Liver (tissue), 3 donors: ENCODE results near the gene POLR3H.

Experiments used
- ATF3 ChIP-seq: IDR thresholded peaks from 2 replicates; pipeline ENCODE4 v1.6.1; 2016; ENCODE audit warnings: antibody characterized with exemption
- CTCF ChIP-seq: fragments of 150-350 bp; IDR thresholded peaks from 2 replicates; pipeline ENCODE4 v1.5.1; 2017; ENCODE audit warnings: improper control_type of control experiment, low read depth, low read length; ENCODE audit not compliant: missing input control
- GABPA ChIP-seq, 2 donors: IDR thresholded peaks in 1 of 2; conservative IDR thresholded peaks in 1 of 2; 2 replicates each; pipeline ENCODE4 v1.6.1; 2016; ENCODE audit warnings: antibody characterized with exemption in 2 of 2, mild to moderate bottlenecking in 1 of 2, moderate library complexity in 1 of 2
- HNF4G ChIP-seq: IDR thresholded peaks from 2 replicates; pipeline ENCODE4 v1.6.1; 2016; ENCODE audit warnings: antibody characterized with exemption
- JUND ChIP-seq, 2 donors: IDR thresholded peaks; 2 replicates each; pipeline ENCODE4 v1.6.1; 2016; ENCODE audit warnings: antibody characterized with exemption in 2 of 2
- MAX ChIP-seq: IDR thresholded peaks from 2 replicates; pipeline ENCODE4 v1.6.1; 2016; ENCODE audit warnings: antibody characterized with exemption
- NR2F2 ChIP-seq: IDR thresholded peaks from 2 replicates; pipeline ENCODE4 v1.6.1; 2016; ENCODE audit warnings: antibody characterized with exemption
- RAD21 ChIP-seq, 2 donors: IDR thresholded peaks; 2 replicates each; pipeline ENCODE4 v1.6.1; 2016; ENCODE audit warnings: antibody characterized with exemption in 2 of 2, mild to moderate bottlenecking in 2 of 2
- REST ChIP-seq: IDR thresholded peaks from 2 replicates; pipeline ENCODE4 v1.6.1; 2016; ENCODE audit warnings: antibody characterized with exemption, mild to moderate bottlenecking
- SP1 ChIP-seq: IDR thresholded peaks from 2 replicates; pipeline ENCODE4 v1.6.1; 2018; ENCODE audit warnings: antibody characterized with exemption, mild to moderate bottlenecking
- TAF1 ChIP-seq: conservative IDR thresholded peaks from 2 replicates; pipeline ENCODE4 v1.6.1; 2016; ENCODE audit warnings: antibody characterized with exemption, mild to moderate bottlenecking
- YY1 ChIP-seq: IDR thresholded peaks from 2 replicates; pipeline ENCODE4 v1.6.1; 2016; ENCODE audit warnings: antibody characterized with exemption, mild to moderate bottlenecking
- ZBTB33 ChIP-seq: IDR thresholded peaks from 2 replicates; pipeline ENCODE4 v1.6.1; 2016; ENCODE audit warnings: antibody characterized with exemption
- donor health status: healthy.
- donor health status: healthy.

- TF ChIP-seq JUND (IDR thresholded peaks at IDR 0.05) = no peak
- no peak for TF ChIP-seq CTCF
- TF ChIP-seq ATF3 = no peak
- TF ChIP-seq SP1 = no peak
- TF ChIP-seq HNF4G = no peak
- no peak for TF ChIP-seq YY1
- TF ChIP-seq NR2F2 = no peak
- no peak for TF ChIP-seq ZBTB33
- TF ChIP-seq RAD21 (IDR thresholded peaks at IDR 0.05) = no peak
- TF ChIP-seq REST = no peak
- no peak for TF ChIP-seq TAF1
- TF ChIP-seq GABPA (IDR thresholded peaks at IDR 0.05 in 1 of 2, conservative IDR thresholded peaks at IDR 0.05 in 1 of 2) = no peak
- TF ChIP-seq MAX = no peak
These were observed 36.8 kb downstream of the POLR3H start for GRCh38 chr22:41507330-41508063.
